HepG2 (cell line): ENCODE data around the gene SDR39U1. TPM values are rescaled to one million over a fixed set of nuclear protein-coding genes. Genes with fewer than 3 reads are reported as not detected.

Source experiments
- ELF1 ChIP-seq: sonication (generic); formaldehyde crosslinking; IDR thresholded peaks from 2 replicates; pipeline ENCODE4 v1.4.0; 2020; ENCODE audit warnings: missing genetic modification reagents
- FOXA1 ChIP-seq, 2 experiments: fragments of 450-650 bp in 1 of 2; sonication (generic) in 1 of 2; formaldehyde crosslinking in 1 of 2; IDR thresholded peaks; 2 replicates each; pipeline versions ENCODE4 v1.4.0 to v1.6.1; 2016 to 2020; ENCODE audit warnings: missing genetic modification reagents in 1 of 2
- GFI1 ChIP-seq: sonication (generic); formaldehyde crosslinking; IDR thresholded peaks from 2 replicates; pipeline ENCODE4 v1.5.0; 2020; ENCODE audit warnings: missing genetic modification reagents, mild to moderate bottlenecking, borderline replicate concordance
- JUND ChIP-seq: sonication (generic); formaldehyde crosslinking; IDR thresholded peaks from 2 replicates; pipeline ENCODE4 v1.8.0; 2022; ENCODE audit warnings: mild to moderate bottlenecking, missing genetic modification reagents
- KAT8 ChIP-seq: IDR thresholded peaks from 2 replicates; pipeline ENCODE4 v1.6.1; 2016; ENCODE audit warnings: missing genetic modification reagents, missing compliant biosample characterization
- KLF13 ChIP-seq: sonication (generic); formaldehyde crosslinking; IDR thresholded peaks from 2 replicates; pipeline ENCODE4 v1.4.0; 2020; ENCODE audit warnings: mild to moderate bottlenecking, missing genetic modification reagents
- MIER2 ChIP-seq: IDR thresholded peaks from 2 replicates; pipeline ENCODE4 v1.6.1; 2016; ENCODE audit warnings: missing biosample characterization, missing genetic modification reagents
- MTA3 ChIP-seq: sonication (generic); formaldehyde crosslinking; IDR thresholded peaks from 2 replicates; pipeline ENCODE4 v1.4.0; 2020; ENCODE audit warnings: missing genetic modification reagents
- MXI1 ChIP-seq: IDR thresholded peaks from 3 replicates; pipeline ENCODE4 v1.6.1; 2012; ENCODE audit warnings: low read depth, low read length, inconsistent platforms, borderline replicate concordance
- NFKBIZ ChIP-seq: IDR thresholded peaks from 2 replicates; pipeline ENCODE4 v1.6.1; 2018; ENCODE audit warnings: missing genetic modification reagents, missing compliant biosample characterization
- PLRG1 ChIP-seq: fragments of 450-650 bp; conservative IDR thresholded peaks from 2 replicates; pipeline ENCODE4 v1.6.1; 2016
- XRCC5 ChIP-seq: fragments of 200-400 bp; formaldehyde crosslinking; optimal IDR thresholded peaks from 2 replicates; pipeline ENCODE3; 2017; ENCODE audit warnings: mild to moderate bottlenecking, low read length
- ZNF142 ChIP-seq: sonication (generic); formaldehyde crosslinking; IDR thresholded peaks from 2 replicates; pipeline ENCODE4 v1.4.0; 2020; ENCODE audit warnings: missing genetic modification reagents
- ZNF17 ChIP-seq: sonication (generic); formaldehyde crosslinking; IDR thresholded peaks from 2 replicates; pipeline ENCODE4 v1.5.0; 2020; ENCODE audit warnings: mild to moderate bottlenecking, missing genetic modification reagents
- ZNF329 ChIP-seq: sonication (generic); formaldehyde crosslinking; IDR thresholded peaks from 2 replicates; pipeline ENCODE4 v1.9.0; 2021; ENCODE audit warnings: low read depth, mild to moderate bottlenecking, missing genetic modification reagents
- ZNF431 ChIP-seq: sonication (generic); formaldehyde crosslinking; IDR thresholded peaks from 2 replicates; pipeline ENCODE4 v1.9.0; 2022; ENCODE audit warnings: missing genetic modification reagents, low read depth, mild to moderate bottlenecking, borderline replicate concordance
- ZNF468 ChIP-seq: sonication (generic); formaldehyde crosslinking; IDR thresholded peaks from 2 replicates; pipeline ENCODE4 v1.8.0; 2022; ENCODE audit warnings: mild to moderate bottlenecking, moderate library complexity, missing genetic modification reagents
- ZSCAN30 ChIP-seq: sonication (generic); formaldehyde crosslinking; IDR thresholded peaks from 2 replicates; pipeline ENCODE4 v1.5.0; 2020; ENCODE audit warnings: mild to moderate bottlenecking, missing genetic modification reagents
- polyA plus RNA-seq, 8 experiments: library from polyadenylated mRNA; depleted of rRNA in 3 of 8; stranded (reverse) in 7 of 8; unstranded in 1 of 8; fragments of >200 nt; fragmentation: Illumina TruSeq in 4 of 8; extraction: Trizol in 4 of 8; gene quantifications; 2 replicates each; pipeline versions ENCODE4 v1.2.1 to v1.2.3, GENCODE V29; 2011 to 2016; ENCODE audit warnings: low read depth in 4 of 8, missing spikeins in 1 of 8, mixed read lengths in 1 of 8; ENCODE audit not compliant: insufficient read depth in 1 of 8
- total RNA-seq, 5 experiments: library from RNA; depleted of rRNA; stranded (reverse); fragments of >200 nt; fragmentation: Illumina TruSeq; extraction: Trizol; gene quantifications; 2 replicates each; pipeline ENCODE4 v1.2.3, GENCODE V29; 2016; ENCODE audit warnings: low read depth in 1 of 5
- TF ChIP-seq, protein P1 (sequence below): sonication (generic); formaldehyde crosslinking; IDR thresholded peaks from 2 replicates; pipeline ENCODE4 v1.4.0; 2020; ENCODE audit warnings: mild to moderate bottlenecking, missing genetic modification reagents, borderline replicate concordance
- TF ChIP-seq, protein P2 (sequence below): sonication (generic); formaldehyde crosslinking; IDR thresholded peaks from 2 replicates; pipeline ENCODE4 v1.5.1; 2020; ENCODE audit warnings: missing genetic modification reagents, mild to moderate bottlenecking, borderline replicate concordance
- TF ChIP-seq, protein P3 (sequence below): sonication (generic); formaldehyde crosslinking; IDR thresholded peaks from 2 replicates; pipeline ENCODE4 v1.8.0; 2022; ENCODE audit warnings: missing genetic modification reagents, mild to moderate bottlenecking, borderline replicate concordance

SDR39U1 gene
- total and polyA plus RNA-seq, 2 of the 13 experiments (the other 11 are each of a cell fraction or from before 2014, with no cell fraction given), result 34.4 to 129 TPM

DNA sequence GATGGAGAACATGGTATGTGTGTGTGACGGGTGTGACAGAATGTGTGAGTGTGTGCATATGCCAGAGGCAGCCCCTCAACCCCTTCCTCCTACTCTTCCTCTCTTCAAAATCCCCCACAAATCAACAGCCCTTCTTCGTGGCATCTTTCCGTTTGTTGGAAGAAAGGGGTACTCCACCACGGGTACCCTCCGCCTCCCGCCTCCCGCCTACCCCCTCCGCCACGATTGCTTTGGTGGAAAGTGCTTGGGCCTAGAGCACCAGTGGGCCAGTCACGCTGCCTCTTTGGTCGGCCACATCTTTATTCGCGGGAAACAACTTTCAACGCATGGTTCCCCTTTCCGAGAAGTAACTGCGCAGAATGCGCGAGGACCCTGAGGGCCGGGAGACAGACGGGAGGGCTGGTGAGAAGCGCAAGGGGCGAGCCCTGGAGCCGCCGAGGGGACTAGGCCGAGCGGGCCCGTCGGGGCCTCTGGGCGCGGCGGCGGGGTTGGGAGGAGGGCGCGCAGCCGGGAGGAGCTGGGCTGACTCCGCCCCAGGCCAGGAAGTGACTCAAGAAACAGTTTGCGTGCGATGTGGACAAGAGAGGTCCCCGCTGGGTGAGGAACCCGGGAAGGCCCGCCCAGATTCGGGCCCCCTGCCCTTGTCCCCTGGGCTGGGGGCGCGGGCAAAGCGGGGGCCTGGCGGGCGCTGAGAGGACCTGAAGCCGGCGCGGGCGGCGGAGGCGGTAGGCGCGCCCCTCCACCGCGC is 13.0 kb downstream of the SDR39U1 start, which contains the start of the genes CBLN3 and KHNYN (continued):
- no peak for TF ChIP-seq ZSCAN30
- no peak for TF ChIP-seq ZNF468 (CRISPR knock-in tag)
- TF ChIP-seq, protein P1, sequence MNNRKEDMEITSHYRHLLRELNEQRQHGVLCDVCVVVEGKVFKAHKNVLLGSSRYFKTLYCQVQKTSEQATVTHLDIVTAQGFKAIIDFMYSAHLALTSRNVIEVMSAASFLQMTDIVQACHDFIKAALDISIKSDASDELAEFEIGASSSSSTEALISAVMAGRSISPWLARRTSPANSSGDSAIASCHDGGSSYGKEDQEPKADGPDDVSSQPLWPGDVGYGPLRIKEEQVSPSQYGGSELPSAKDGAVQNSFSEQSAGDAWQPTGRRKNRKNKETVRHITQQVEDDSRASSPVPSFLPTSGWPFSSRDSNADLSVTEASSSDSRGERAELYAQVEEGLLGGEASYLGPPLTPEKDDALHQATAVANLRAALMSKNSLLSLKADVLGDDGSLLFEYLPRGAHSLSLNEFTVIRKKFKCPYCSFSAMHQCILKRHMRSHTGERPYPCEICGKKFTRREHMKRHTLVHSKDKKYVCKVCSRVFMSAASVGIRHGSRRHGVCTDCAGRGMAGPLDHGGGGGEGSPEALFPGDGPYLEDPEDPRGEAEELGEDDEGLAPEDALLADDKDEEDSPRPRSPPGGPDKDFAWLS (CRISPR knock-in tag), result no peak
- no peak for TF ChIP-seq ZNF17 (CRISPR knock-in tag)
- TF ChIP-seq KAT8 (CRISPR knock-in tag), result peak; percentile 88
- no peak for TF ChIP-seq ZNF431
- TF ChIP-seq FOXA1 (IDR thresholded peaks at IDR 0.05), result no peak
- peak; percentile 79 for TF ChIP-seq FOXA1 (CRISPR knock-in tag; IDR thresholded peaks at IDR 0.05)
- TF ChIP-seq ELF1 (CRISPR knock-in tag), result peak; percentile 83
- peak; percentile 41; the same call in 1 of the 2 replicates for TF ChIP-seq ZNF142 (CRISPR knock-in tag)
- no peak for TF ChIP-seq ZNF329 (CRISPR knock-in tag)
- TF ChIP-seq, protein P2, sequence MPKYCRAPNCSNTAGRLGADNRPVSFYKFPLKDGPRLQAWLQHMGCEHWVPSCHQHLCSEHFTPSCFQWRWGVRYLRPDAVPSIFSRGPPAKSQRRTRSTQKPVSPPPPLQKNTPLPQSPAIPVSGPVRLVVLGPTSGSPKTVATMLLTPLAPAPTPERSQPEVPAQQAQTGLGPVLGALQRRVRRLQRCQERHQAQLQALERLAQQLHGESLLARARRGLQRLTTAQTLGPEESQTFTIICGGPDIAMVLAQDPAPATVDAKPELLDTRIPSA (CRISPR knock-in tag), result no peak
- peak; percentile 84 for TF ChIP-seq MIER2 (CRISPR knock-in tag)
- no peak for TF ChIP-seq PLRG1
- TF ChIP-seq XRCC5, result peak; percentile 63
- TF ChIP-seq, protein P3, sequence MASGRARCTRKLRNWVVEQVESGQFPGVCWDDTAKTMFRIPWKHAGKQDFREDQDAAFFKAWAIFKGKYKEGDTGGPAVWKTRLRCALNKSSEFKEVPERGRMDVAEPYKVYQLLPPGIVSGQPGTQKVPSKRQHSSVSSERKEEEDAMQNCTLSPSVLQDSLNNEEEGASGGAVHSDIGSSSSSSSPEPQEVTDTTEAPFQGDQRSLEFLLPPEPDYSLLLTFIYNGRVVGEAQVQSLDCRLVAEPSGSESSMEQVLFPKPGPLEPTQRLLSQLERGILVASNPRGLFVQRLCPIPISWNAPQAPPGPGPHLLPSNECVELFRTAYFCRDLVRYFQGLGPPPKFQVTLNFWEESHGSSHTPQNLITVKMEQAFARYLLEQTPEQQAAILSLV, result peak; percentile 90
- no peak; the same call in 1 of the 2 replicates for TF ChIP-seq KLF13
- TF ChIP-seq NFKBIZ, result peak; percentile 95
- TF ChIP-seq JUND (CRISPR knock-in tag), result no peak
- peak; percentile 78; the same call in 1 of the 3 replicates for TF ChIP-seq MXI1
- no peak; the same call in 1 of the 2 replicates for TF ChIP-seq MTA3 (CRISPR knock-in tag)
- no peak for TF ChIP-seq GFI1 (CRISPR knock-in tag)
